ENCODE results near the gene ITPKB.

The ITPKB gene

GRCh38 chr1:226678251-226678650, 60.8 kb downstream of the ITPKB start:
- Histone ChIP-seq H3K27ac (ENCODE audit: low read length) (no peak overlapping the region), H3F3A (ENCODE audit: insufficient read depth, low read length) (peaks cover 8% of the 10 kb centered on the region; the same call in 1 of the 2 replicates), H3K4me3 (ENCODE audit: low read length) (no peak overlapping the region), H3K36me3 (replicated peaks; ENCODE audit: insufficient read depth, low read length) (no peaks in the 10 kb centered on the region), H3K9me2 (replicated peaks; ENCODE audit: insufficient read depth, low read length) (no peaks in the 10 kb centered on the region), H3K27me3 (replicated peaks; ENCODE audit: insufficient read depth, low read length) (no peaks in the 10 kb centered on the region), H3K4me1 (ENCODE audit: low read length) (peaks cover 22% of the 10 kb centered on the region), H3K9me3 (replicated peaks; ENCODE audit: insufficient read depth, low read length) (no peaks in the 10 kb centered on the region), H4K20me1 (ENCODE audit: insufficient read depth, low read length) (no peaks in the 10 kb centered on the region), H3K4me2 (ENCODE audit: low read depth, low read length) (no peak overlapping the region), H3K79me2 (ENCODE audit: low read length) (peaks cover 94% of the 10 kb centered on the region), H2AFZ (ENCODE audit: low read length) (no peak overlapping the region), H3K9ac (ENCODE audit: low read length) (no peak overlapping the region)
- TF ChIP-seq, protein P1, sequence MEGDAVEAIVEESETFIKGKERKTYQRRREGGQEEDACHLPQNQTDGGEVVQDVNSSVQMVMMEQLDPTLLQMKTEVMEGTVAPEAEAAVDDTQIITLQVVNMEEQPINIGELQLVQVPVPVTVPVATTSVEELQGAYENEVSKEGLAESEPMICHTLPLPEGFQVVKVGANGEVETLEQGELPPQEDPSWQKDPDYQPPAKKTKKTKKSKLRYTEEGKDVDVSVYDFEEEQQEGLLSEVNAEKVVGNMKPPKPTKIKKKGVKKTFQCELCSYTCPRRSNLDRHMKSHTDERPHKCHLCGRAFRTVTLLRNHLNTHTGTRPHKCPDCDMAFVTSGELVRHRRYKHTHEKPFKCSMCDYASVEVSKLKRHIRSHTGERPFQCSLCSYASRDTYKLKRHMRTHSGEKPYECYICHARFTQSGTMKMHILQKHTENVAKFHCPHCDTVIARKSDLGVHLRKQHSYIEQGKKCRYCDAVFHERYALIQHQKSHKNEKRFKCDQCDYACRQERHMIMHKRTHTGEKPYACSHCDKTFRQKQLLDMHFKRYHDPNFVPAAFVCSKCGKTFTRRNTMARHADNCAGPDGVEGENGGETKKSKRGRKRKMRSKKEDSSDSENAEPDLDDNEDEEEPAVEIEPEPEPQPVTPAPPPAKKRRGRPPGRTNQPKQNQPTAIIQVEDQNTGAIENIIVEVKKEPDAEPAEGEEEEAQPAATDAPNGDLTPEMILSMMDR (IDR thresholded peaks at IDR 0.05; ENCODE audit: low read length): no peak
- TF ChIP-seq EZH2phosphoT487 (IDR thresholded peaks at IDR 0.05; ENCODE audit: low read length) (no peak), EZH2 (optimal IDR thresholded peaks at IDR 0.05; ENCODE audit: low read depth, low read length) (no peak)
- DNase-seq: no peak

DNA sequence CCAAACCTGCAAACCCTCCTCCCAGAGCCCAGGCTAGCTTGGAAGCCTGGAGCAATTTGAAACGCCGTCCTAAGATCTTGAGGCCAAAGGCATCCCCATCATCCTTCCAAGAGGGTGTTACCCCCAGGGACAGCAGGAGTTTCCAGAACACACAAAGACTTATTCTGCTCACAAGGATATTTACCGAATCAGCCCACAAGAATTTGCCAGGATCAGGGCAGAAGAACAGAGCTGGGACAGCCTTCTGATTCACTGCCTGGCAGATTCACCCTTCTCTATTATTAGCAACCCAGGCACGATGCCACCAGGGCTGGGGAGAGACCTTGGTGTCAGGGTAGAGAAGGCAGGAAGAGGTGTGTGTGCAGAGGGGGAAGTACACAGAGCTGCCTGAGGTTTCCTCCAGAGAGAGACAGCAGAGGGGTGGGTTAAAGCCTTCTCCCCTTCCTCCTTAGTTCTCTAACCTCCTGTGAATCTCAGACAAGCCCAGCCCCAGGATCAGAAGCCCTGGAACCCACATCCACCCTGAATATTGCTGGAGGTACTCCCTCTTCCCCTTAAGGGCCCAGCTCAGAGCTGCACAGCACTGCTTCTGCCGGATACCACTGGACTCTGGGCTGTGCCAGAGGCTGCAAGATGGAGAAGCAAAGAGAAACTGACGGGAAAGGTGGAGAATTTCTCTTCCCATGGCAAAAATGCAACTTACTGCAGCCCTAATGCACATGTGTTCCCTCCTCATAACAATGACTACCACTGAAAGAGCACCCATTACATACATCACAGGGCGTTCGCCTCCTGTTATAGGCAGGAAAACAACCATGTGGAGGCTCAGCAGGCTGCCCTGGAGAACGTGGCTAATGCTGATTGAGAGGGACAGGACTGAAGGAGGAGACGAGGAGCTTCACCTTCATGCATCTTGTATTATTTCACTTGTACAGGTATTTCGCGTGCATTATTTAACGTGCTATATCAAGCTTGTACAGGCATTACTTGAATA, 61.8 kb downstream of the ITPKB start:
- peak; percentile 62 for DNase-seq
- Histone ChIP-seq H3F3A (ENCODE audit: insufficient read depth, low read length) (peaks cover 8% of the 10 kb centered on the region; the same call in 1 of the 2 replicates), H3K27ac (ENCODE audit: low read length) (peak overlapping the region; percentile 24; the same call in 1 of the 2 replicates), H3K9me2 (replicated peaks; ENCODE audit: insufficient read depth, low read length) (no peaks in the 10 kb centered on the region), H3K4me1 (ENCODE audit: low read length) (peaks cover 22% of the 10 kb centered on the region), H2AFZ (ENCODE audit: low read length) (no peak overlapping the region), H3K36me3 (replicated peaks; ENCODE audit: insufficient read depth, low read length) (no peaks in the 10 kb centered on the region), H3K4me3 (ENCODE audit: low read length) (no peak overlapping the region), H4K20me1 (ENCODE audit: insufficient read depth, low read length) (no peaks in the 10 kb centered on the region), H3K27me3 (replicated peaks; ENCODE audit: insufficient read depth, low read length) (no peaks in the 10 kb centered on the region), H3K9me3 (replicated peaks; ENCODE audit: insufficient read depth, low read length) (no peaks in the 10 kb centered on the region), H3K79me2 (ENCODE audit: low read length) (peaks cover 92% of the 10 kb centered on the region), H3K4me2 (ENCODE audit: low read depth, low read length) (peak overlapping the region; percentile 45), H3K9ac (ENCODE audit: low read length) (peak overlapping the region; percentile 3; the same call in 1 of the 2 replicates)
- TF ChIP-seq EZH2phosphoT487 (IDR thresholded peaks at IDR 0.05; ENCODE audit: low read length) (no peak), EZH2 (optimal IDR thresholded peaks at IDR 0.05; ENCODE audit: low read depth, low read length) (no peak)
- TF ChIP-seq, protein P1 (IDR thresholded peaks at IDR 0.05; ENCODE audit: low read length): no peak

DNA sequence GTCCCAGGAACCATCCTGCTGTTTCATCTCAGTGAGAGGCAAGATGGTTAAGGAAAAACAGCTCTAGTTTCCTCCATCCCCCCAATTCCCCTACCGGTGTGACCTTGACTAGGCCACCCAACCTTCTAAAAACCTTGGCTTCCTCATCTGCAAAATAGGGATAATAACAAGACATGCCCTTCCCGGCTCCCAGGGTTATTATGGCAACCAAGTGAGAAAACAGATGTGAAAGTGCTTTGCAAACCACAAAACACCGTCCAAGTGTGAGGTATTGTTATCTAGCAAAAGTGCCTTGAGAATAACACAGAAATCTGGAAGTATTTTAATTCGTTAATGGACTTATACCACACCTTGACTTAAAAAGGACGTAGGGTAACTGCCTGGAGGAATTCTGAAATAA, 62.7 kb downstream of the ITPKB start:
- peaks cover 22% of the 10 kb centered on the region for H3K4me1 ChIP-seq (ENCODE audit: low read length)
- TF ChIP-seq, protein P1 (IDR thresholded peaks at IDR 0.05; ENCODE audit: low read length): no peak
- TF ChIP-seq EZH2phosphoT487 (IDR thresholded peaks at IDR 0.05; ENCODE audit: low read length) (no peak), EZH2 (optimal IDR thresholded peaks at IDR 0.05; ENCODE audit: low read depth, low read length) (no peak)
- DNase-seq: no peak
- no peak overlapping the region for H3K27ac ChIP-seq (ENCODE audit: low read length)
- H3K9me3 ChIP-seq (replicated peaks; ENCODE audit: insufficient read depth, low read length): no peaks in the 10 kb centered on the region
- peaks cover 8% of the 10 kb centered on the region; the same call in 1 of the 2 replicates for H3F3A ChIP-seq (ENCODE audit: insufficient read depth, low read length)
- H3K4me3 ChIP-seq (ENCODE audit: low read length): no peak overlapping the region
- H3K36me3 ChIP-seq (replicated peaks; ENCODE audit: insufficient read depth, low read length): no peaks in the 10 kb centered on the region
- no peak overlapping the region for H3K9ac ChIP-seq (ENCODE audit: low read length)
- no peaks in the 10 kb centered on the region for H3K27me3 ChIP-seq (replicated peaks; ENCODE audit: insufficient read depth, low read length)
- peaks cover 92% of the 10 kb centered on the region for H3K79me2 ChIP-seq (ENCODE audit: low read length)
- no peaks in the 10 kb centered on the region for H3K9me2 ChIP-seq (replicated peaks; ENCODE audit: insufficient read depth, low read length)
- no peak overlapping the region for H2AFZ ChIP-seq (ENCODE audit: low read length)
- H4K20me1 ChIP-seq (ENCODE audit: insufficient read depth, low read length): no peaks in the 10 kb centered on the region
- peak overlapping the region; percentile 45 for H3K4me2 ChIP-seq (ENCODE audit: low read depth, low read length)

Measured in MM.1S (cell line).